Islet precursor cell (in vitro differentiated cells): ENCODE measurements around the gene LDLRAD4.

Experiments
- DNase-seq: peaks from one replicate; pipeline ENCODE4 v3.0.0-alpha.2; 2018

The LDLRAD4 gene

DNA sequence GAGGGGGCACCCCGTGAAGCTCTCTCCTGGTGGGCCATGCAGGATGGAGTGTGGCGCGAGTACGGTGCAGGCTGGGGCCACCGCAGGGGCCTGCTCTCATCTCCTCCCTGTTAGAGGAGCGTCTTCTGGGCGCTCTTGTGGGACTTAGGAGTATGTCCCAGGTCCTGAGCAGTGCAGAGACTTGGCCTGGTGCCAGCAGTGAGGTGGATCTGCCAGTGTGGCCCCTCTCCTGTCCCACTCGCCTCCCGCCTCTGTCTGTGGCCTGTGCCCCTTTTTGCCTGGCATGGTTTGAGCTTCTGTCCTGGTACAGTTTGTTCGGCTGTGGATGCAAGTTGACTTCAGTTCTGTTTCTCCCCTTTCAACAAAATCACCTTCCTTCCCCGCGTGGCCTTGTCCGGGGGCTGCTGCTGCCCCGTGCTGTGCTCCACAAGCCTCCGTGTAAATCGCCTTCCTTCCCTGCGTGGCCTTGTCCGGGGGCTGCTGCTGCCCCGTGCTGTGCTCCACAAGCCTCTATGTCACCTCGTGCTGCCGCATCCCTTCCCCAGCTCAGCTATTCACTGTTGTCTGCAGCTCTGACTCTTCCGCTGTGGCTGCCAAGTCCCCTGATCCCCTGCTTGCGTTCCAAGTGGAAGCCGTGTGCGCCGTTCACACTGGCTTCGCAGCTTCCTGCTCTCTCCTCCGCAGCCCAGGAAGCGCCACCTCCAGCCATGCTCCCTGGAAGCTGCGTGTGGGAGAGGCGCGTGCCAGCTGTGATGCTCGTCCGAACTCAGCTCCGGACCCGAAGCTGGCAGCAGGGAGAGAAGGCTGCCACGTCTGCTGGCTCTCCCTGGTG, 13.7 kb downstream of the LDLRAD4 start:
- peak; percentile 46 for DNase-seq

DNA sequence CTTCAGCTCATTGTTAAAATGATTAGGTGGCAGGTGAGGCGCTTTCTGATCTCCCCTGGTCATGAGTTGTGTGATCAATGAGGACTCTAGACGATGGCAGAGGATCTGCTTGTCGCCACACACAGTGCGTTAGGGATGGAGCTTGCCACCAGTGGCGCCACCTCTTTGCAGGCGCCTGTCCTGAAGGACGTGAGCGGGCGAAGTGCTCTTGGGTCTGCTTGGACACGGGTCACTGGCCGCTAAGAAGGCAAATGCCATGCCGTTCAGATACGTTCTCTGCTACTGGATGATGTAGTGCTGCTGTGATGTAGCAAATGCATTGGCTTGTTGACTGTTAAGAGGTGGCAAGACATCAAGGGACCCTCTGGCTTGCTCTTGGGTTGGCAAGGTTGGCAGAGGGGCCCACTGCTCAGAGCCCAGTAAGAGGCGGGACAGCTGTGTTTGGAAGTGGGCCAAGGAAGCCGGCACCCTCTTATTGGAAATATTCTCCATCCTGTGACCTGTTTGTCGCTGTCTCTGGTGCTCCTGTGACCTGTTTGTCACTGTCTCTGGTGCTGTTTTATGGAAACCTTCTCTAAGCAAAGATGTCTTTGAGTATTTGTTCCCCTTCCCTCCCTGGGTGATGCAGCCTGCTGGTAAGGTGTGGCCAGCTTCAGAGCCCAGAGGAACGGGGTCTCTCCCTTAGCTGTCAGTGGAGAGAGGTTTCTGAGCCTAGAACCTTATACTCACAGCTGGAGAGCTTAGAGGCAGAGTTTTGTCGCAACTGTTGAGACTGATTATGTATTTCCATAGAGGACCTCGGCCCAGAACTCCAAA, 14.6 kb downstream of the LDLRAD4 start:
- DNase-seq: peak; percentile 46

DNA sequence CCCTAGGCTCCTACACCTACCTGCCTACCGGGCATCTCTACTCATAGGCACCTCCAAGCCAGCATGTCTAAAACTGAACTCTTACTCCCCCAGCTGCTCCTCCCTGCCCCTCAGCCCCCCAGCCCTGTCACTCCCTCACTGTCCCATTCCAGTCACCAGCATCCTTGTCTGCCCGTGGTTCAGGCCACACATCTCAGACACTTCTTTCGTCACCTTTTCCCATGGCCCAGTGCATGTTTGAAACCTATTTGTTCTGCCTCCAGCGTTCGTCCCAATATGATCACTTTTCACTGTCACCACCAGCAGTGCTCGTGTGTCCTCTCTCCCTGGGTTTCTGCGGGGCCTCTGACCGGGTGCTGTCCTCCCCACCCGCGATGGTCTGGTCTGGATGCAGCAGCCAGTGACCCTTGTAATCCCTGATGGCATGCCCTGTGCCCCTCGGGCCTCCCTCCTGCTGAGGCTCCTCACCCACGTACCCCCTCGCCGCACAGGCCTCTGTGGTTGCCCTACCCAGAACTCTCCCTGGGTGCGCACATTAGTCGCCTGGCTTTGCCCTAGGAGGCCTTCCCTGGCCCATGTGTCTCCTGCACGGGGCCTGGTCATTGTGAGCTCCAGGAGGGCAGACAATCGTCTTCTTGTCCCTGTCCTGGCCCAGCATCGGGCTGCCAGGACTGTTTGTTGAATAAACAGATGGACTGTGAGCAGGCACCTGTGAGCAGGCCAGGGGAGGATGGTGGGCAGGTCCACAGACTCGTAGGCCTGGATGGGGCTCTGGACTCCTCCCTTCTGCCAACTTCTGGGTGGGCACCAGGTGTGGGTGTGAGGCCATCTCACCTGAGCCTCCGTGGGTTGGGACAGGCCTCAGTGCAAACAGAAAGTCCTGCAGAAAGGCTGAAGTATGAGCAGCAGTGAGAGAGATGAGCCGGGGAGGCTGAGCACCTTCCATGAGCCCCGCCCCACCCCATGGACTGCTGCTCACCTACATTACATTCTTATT, 15.5 kb downstream of the LDLRAD4 start:
- DNase-seq: peak; percentile 42

DNA sequence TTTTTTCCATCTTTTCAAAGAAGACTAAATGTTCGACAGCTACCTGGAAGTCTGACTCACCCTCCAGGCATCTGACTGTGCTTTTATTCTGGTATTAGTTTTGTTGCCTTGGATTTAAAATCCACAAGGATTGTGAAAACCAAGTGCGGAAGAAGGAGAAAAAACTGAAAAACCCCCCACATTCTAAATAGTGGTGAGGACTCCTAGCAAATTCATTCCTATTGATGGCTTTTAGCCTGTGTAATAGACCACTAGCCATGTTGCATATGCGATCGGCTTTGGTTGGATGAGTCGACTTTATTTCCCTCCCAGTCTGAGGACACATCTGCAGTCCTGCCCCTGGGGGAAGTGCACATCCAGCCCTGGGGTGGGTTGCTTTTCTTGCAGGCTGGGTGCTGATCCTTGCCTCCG, 16.9 kb downstream of the LDLRAD4 start:
- DNase-seq: peak; percentile 74

DNA sequence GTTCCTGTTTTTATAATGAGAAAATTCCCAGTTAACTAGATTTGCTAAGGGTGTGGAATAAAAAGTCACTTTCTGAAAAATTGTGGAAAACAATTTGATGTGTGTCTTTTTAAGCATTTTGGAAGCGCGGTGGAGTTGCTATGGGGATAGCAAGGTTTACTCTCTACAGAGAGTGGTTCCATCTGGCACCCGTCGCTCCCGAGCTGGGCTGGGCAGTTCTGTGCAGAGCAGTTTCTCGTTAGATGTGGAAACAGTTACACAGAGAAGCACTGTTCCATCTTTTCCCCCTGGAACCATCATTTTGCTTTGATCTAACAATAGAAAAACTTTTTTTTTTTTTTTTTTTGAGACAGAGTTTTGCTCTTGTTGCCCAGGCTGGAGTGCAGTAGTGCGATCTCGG, 17.4 kb downstream of the LDLRAD4 start:
- peak; percentile 40 for DNase-seq

- peak; percentile 49 for DNase-seq
Observed at GRCh38 chr18:13236411-13236810, 17.9 kb downstream of the LDLRAD4 start.

DNA sequence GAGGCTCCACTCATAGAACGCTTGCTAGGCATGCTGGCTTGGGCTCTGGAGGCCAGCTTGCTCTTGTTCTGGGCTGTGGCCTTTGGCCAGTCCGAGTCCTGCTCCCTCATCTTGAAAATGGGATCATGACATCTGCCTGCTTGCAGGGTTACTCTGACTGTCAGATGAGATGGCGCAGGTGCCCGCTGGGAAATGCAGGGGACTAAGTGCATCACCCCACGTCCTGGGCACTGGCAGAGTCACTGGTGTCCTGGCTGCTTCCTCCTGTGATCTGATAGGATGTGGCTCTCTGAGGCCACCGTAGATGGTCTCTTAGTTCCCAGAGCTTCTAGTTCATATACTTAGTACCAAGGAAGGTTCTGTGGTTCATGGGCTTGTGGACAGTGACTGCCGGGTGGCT, 18.5 kb downstream of the LDLRAD4 start:
- DNase-seq: peak; percentile 35

DNA sequence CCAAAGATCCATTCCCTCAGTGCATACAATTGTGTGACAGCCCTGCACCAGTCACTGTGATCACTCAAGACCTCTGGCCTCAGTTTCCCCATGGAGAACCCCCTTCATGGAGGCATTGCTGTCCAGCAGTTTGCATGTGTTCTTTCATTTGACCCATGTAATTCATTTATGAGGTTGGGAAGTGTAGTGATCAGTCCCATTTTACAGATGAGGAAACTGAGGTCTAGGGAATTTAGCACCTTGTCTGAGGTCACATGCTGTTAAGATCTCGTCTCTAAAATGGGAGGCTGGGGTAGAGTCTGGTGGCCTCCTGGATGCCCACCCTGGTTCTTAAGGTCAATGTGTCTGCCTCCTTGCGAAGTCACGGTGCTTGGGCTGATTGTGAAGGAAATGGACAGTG, 19.1 kb downstream of the LDLRAD4 start:
- no peak for DNase-seq

GRCh38 chr18:13239171-13239956, 20.8 kb downstream of the LDLRAD4 start:
- peak; percentile 55 for DNase-seq

- DNase-seq: peak; percentile 34
Observed at GRCh38 chr18:13240060-13240725, 21.6 kb downstream of the LDLRAD4 start.

DNA sequence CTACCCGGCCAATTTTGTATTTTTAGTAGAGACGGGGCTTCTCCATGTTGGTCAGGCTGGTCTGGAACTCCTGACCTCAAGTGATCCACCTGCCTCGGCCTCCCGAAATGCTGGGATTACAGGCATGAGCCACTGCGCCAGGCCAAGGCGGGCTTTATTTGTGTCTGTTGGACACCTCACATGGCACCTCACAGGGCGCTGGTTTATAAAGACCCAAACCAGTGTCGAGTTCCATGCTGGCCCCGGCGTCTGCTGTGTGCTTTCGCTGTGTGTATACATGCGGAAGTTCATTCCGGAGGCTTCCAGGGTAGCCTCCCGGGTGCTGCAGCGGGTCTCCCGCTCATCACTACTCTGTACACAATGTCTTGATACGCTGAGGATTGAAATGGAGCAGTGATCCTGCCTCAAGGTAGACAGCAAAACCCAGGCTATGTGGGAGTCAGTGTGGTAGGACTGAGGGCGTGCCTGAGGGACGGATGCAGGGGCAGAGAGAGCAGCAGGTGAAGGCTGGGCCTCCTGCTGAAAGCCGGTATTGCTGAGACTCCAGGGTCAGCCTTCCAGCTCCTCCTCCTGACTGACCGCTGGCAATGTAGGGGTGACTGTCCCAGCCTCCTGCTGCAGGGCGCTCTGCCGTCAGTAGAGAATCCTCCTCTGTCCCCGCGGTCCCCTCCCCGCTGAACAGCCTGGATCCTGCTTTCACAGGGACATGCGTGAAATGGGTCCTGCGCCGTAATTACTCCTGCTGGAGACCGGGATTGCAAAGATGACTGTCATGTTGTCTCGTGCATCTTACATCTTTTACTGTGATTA, 22.7 kb downstream of the LDLRAD4 start:
- DNase-seq: peak; percentile 46

- no peak for DNase-seq
Observed at GRCh38 chr18:13241893-13242175, 23.3 kb downstream of the LDLRAD4 start.

- DNase-seq: peak; percentile 37
Observed at GRCh38 chr18:13242797-13243196, 24.2 kb downstream of the LDLRAD4 start.

- peak; percentile 32 for DNase-seq
Observed at GRCh38 chr18:13243363-13243762, 24.8 kb downstream of the LDLRAD4 start.

- no peak for DNase-seq
Observed at GRCh38 chr18:13244135-13244534, 25.6 kb downstream of the LDLRAD4 start.

GRCh38 chr18:13245481-13246000, 27.0 kb downstream of the LDLRAD4 start:
- peak; percentile 21 for DNase-seq

DNA sequence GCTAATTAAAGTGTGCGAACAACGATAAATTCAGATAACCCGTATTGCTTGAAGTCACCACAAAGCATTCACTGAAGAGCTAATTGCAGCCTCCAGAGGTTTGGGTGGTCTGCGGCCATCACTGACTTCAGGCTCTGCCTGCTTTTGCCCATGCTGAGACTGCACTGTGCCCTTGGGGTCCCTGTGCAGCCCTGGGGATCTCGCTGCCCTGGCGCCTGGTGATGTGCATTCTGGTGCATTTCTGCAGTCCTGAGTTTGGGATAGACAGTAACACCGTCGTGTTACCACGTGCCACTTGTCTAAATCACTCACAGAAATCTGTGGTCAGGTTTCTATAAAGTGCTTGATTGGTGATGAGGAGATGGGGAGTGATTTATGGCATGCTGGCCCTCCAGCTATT, 27.6 kb downstream of the LDLRAD4 start:
- DNase-seq: no peak

GRCh38 chr18:13246591-13246990, 28.0 kb downstream of the LDLRAD4 start:
- peak; percentile 60 for DNase-seq

- peak; percentile 25 for DNase-seq
Observed at GRCh38 chr18:13247506-13247905, 28.9 kb downstream of the LDLRAD4 start.

GRCh38 chr18:13252686-13253410, 34.3 kb downstream of the LDLRAD4 start:
- peak; percentile 37 for DNase-seq
